GM13976 (cell line): ENCODE measurements around the gene RBM26.
A peak's percentile ranks its signal among the peaks of the same experiment; 100 is the strongest.

Source experiments
- DNase-seq: peaks from one replicate; pipeline ENCODE4 v3.0.0; 2012; ENCODE audit warnings: low spot score
- in situ Hi-C: fragments of 300-500 bp; cut with MboI; formaldehyde crosslinking; loops from one replicate; pipeline ENCODE4 v1.12.0; 2022; ENCODE audit warnings: low sequenced_read_pairs, mixed read lengths, inconsistent platforms; ENCODE audit not compliant: unreplicated experiment
- TF ChIP-seq, protein P1 (sequence below): IDR thresholded peaks from 2 replicates; pipeline ENCODE4 v1.5.1; 2012; ENCODE audit warnings: borderline replicate concordance, mild to moderate bottlenecking; ENCODE audit not compliant: insufficient read depth; ENCODE audit errors: extremely low read depth, missing control alignments, control extremely low read depth

The RBM26 gene, protein sequence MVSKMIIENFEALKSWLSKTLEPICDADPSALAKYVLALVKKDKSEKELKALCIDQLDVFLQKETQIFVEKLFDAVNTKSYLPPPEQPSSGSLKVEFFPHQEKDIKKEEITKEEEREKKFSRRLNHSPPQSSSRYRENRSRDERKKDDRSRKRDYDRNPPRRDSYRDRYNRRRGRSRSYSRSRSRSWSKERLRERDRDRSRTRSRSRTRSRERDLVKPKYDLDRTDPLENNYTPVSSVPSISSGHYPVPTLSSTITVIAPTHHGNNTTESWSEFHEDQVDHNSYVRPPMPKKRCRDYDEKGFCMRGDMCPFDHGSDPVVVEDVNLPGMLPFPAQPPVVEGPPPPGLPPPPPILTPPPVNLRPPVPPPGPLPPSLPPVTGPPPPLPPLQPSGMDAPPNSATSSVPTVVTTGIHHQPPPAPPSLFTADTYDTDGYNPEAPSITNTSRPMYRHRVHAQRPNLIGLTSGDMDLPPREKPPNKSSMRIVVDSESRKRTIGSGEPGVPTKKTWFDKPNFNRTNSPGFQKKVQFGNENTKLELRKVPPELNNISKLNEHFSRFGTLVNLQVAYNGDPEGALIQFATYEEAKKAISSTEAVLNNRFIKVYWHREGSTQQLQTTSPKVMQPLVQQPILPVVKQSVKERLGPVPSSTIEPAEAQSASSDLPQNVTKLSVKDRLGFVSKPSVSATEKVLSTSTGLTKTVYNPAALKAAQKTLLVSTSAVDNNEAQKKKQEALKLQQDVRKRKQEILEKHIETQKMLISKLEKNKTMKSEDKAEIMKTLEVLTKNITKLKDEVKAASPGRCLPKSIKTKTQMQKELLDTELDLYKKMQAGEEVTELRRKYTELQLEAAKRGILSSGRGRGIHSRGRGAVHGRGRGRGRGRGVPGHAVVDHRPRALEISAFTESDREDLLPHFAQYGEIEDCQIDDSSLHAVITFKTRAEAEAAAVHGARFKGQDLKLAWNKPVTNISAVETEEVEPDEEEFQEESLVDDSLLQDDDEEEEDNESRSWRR

GRCh38 chr13:79405831-79406596, at the start of gene RBM26:
Gene RBM26 (minus strand): TSS chr13:79406255. CDS start chr13:79405774, 481 bp downstream.
- in situ Hi-C loops, result no loop called here
- TF ChIP-seq, protein P1, sequence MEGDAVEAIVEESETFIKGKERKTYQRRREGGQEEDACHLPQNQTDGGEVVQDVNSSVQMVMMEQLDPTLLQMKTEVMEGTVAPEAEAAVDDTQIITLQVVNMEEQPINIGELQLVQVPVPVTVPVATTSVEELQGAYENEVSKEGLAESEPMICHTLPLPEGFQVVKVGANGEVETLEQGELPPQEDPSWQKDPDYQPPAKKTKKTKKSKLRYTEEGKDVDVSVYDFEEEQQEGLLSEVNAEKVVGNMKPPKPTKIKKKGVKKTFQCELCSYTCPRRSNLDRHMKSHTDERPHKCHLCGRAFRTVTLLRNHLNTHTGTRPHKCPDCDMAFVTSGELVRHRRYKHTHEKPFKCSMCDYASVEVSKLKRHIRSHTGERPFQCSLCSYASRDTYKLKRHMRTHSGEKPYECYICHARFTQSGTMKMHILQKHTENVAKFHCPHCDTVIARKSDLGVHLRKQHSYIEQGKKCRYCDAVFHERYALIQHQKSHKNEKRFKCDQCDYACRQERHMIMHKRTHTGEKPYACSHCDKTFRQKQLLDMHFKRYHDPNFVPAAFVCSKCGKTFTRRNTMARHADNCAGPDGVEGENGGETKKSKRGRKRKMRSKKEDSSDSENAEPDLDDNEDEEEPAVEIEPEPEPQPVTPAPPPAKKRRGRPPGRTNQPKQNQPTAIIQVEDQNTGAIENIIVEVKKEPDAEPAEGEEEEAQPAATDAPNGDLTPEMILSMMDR, result no peak
- DNase-seq, result peak; percentile 94

DNA sequence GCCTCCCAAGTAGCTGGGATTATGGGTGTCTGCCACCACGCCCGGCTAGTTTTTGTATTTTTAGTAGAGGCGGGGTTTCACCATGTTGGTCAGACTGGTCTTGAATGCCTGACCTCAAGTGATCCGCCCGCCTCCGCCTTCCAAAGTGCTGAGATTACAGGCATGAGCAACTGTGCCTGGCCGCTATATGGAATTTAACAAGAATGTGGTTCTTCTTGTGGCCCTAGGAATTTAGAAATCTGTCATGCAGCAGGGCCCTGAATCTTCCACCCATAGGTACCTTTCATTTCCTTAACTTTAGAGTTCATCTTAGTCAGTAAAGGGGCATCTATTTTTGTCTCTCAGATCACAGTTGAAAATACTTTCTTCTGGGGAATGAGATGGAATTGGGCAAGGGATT, 49.3 kb upstream of the RBM26 start:
- in situ Hi-C loops, result no loop called here
- no peak for DNase-seq
- TF ChIP-seq, protein P1, result no peak

GRCh38 chr13:79452239-79452913, 46.3 kb upstream of the RBM26 start:
- in situ Hi-C loops, result no loop called here
- no peak for DNase-seq
- TF ChIP-seq, protein P1, result no peak

- TF ChIP-seq, protein P1, result no peak
- in situ Hi-C loops, result no loop called here
- DNase-seq, result peak; percentile 66
Observed at GRCh38 chr13:79451500-79451962, 45.5 kb upstream of the RBM26 start.

DNA sequence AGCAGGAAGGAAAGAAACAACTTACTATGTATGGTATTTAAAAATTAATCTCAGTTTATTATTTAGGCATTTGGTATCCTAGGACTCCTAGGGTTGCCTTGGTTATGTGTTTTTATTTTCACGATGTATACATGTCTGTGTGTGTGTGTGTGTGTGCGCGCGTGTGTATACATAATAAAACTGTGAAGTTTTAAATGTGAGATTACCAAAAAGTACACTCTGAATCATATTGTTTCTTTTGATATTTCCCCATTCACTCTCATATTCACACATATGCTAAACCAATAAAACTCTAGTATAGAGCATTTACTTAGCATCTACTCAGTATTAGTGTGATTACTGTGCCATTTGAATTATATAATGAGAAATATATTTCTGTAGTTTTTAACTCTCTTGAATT, 44.1 kb upstream of the RBM26 start:
- in situ Hi-C loops, result no loop called here
- no peak for DNase-seq
- TF ChIP-seq, protein P1, result no peak

DNA sequence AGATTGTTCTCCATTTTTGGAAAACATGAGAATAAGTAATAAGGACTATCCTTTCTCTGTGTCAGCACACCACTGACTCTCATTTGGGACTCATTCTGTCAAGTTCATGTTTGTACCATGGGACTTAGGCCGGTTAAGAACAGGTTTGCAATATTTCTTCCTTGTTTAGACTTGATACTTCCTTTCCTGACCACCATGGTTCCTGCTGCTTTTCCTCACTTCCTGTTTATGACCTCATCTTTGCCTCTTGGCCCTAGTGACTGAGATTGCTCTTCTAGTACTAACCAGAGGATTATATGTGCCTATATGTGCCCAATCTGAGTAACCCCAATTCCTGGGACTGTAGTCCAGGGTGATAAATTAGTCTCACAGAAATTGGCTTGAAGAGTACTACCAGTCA, 42.4 kb upstream of the RBM26 start:
- DNase-seq, result no peak
- in situ Hi-C loops, result no loop called here
- TF ChIP-seq, protein P1, result no peak
